ENCODE results near the gene CAMTA2. TPM values are rescaled to one million over a fixed set of nuclear protein-coding genes. Genes with fewer than 3 reads are reported as not detected.

The CAMTA2 gene
- total RNA-seq, 6 experiments from 2014 or later, result 48.9 to 60.8 (median 54.1) TPM

GRCh38 chr17:4999430-5000093 is 12.1 kb upstream of the CAMTA2 start:
- no peak for DNase-seq
- H3K4me1 Mint-ChIP-seq (ENCODE audit: low read depth), result peaks cover 23% of the 10 kb centered on the region
- peaks cover 23% of the 10 kb centered on the region for H3K36me3 Mint-ChIP-seq (ENCODE audit: low read depth)
- H3K27ac Mint-ChIP-seq, result peak overlapping the region; percentile 26; the same call in 1 of the 2 replicates
- no peak for TF ChIP-seq CTCF (IDR thresholded peaks at IDR 0.05)
- no peaks in the 10 kb centered on the region for H3K27me3 Mint-ChIP-seq (ENCODE audit: insufficient read depth)
- H3K4me3 Mint-ChIP-seq, result peak overlapping the region; percentile 88
- no peaks in the 10 kb centered on the region for H3K9me3 Mint-ChIP-seq

DNA sequence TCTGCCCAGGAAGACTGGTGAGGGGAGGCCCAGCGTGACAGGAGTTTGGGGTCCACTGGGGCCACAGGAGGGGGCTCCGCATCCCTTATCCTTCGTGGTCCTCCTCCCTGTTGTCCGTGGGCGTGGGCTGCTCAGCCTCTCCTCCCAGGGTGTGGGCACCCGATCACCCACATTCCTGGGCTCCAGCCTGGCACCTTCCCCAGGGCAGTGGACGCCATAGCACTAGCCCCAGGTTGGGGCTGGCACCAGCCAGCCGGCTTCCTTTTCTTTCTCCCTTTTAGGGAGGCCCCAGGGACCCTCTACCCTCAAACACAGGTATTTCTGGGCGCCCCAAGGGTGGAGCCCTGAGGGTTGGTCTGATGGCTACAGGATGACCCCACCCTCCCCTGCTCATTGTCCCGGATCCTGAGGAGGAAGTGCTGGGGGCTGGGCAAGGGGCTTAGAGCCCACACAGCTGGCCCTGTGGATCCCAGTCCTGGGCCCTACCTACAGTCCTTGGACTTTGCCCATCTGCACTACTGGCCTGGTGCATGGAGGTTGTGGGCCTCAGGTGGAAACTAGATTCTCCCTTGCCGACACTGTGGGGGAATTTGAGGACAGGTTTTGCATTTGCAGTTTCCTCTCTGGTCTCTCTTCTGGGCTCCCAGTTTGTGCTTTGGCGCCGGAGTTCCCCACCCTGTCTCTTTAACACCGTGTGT is 11.4 kb upstream of the CAMTA2 start:
- H3K4me3 Mint-ChIP-seq, result peak overlapping the region; percentile 88
- no peak for DNase-seq
- no peak for TF ChIP-seq CTCF (IDR thresholded peaks at IDR 0.05)
- 0 out of 2 replicates have a peak, but pooled peaks cover 2% of the 10 kb centered on the region for H3K27me3 Mint-ChIP-seq (ENCODE audit: insufficient read depth)
- peak overlapping the region; percentile 20 for H3K27ac Mint-ChIP-seq
- H3K9me3 Mint-ChIP-seq, result no peaks in the 10 kb centered on the region
- H3K4me1 Mint-ChIP-seq (ENCODE audit: low read depth), result peaks cover 23% of the 10 kb centered on the region
- peaks cover 17% of the 10 kb centered on the region for H3K36me3 Mint-ChIP-seq (ENCODE audit: low read depth)

DNA sequence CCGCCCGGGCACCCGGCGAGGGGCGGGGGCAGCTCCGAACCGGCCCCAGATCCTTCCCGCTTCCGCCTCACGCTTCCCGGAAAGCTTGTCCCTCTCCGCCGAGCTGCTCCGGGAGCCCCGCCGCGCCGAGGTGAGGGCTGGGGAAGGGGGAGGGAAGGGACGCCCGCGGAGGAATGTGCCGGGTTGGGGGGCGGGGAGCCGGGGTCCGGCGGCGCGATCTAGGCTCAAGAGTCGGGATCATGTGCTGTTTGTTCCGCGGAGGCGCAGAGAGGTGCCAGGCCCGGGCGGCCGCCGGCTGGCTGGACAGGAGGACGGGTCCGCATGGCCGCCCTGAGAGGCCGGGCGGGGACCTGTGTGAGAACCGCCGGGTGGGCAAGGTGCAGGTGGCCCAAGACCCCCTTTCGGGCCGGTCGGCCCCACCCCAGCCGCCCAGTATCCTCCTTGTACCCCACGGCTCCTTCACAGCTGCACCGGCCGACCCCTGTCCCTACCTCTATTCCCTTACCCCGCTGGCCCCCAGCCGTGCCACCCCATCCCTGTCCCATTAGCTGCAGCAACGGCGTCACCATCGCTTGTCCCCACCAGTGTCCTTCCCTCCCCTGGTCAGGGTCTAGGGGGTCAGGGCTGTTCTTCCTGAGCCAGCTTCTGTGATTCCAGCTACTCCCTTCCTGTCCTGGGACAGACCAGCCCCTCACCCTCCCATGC is 10.7 kb upstream of the CAMTA2 start:
- H3K4me3 Mint-ChIP-seq, result peak overlapping the region; percentile 88
- no peak for TF ChIP-seq CTCF (IDR thresholded peaks at IDR 0.05)
- DNase-seq, result no peak
- H3K27ac Mint-ChIP-seq, result peak overlapping the region; percentile 20
- 0 out of 2 replicates have a peak, but pooled peaks cover 2% of the 10 kb centered on the region for H3K27me3 Mint-ChIP-seq (ENCODE audit: insufficient read depth)
- H3K9me3 Mint-ChIP-seq, result no peaks in the 10 kb centered on the region
- H3K4me1 Mint-ChIP-seq (ENCODE audit: low read depth), result peaks cover 23% of the 10 kb centered on the region
- peaks cover 11% of the 10 kb centered on the region for H3K36me3 Mint-ChIP-seq (ENCODE audit: low read depth)

DNA sequence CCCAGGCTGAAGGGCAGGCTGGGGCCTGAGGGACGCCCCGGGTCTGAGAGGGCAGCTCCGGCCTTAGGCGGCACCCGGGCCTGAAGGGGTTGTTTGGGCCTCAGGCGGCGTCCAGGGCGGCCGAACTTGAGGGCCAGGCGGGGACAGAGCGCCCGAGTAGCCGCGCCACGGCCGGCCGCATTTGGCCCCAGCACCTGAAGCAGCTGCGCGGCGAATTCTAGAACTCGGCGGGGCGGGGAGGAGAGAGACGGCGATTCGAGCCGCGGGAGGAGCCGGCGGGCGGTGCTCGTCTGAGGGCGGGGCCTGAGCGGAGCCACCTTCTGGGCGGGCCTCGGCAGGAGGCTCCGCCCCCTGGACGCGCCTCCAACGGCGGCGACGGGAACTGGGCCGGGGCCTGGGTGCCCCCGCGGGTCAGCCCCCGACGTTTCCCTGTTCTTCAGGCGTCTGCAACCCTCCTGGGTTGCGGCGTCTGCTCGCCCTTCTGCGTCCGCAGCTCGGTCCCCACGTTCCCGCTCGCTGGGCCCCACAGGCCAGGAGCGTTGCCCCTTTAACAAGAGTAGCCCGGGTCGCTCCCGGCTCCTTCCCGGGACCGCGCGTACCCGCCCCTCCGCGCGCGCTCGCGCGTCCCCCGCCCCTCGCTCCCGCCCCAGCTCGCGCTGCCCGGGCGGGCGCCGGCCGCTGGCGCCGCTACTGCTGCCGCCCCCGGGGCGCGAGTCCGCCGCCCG is 10.0 kb upstream of the CAMTA2 start, which contains the start of the genes INCA1 and KIF1C:
INCA1 (minus strand) TSS at position 221 of the 725 bp plus-strand sequence. CDS start 3,085 bp downstream, outside the sequence.
KIF1C (plus strand) TSS at position 649 of the 725 bp plus-strand sequence. CDS start 2,297 bp downstream, outside the sequence.
- Mint-ChIP-seq H3K27ac (peak within 1 kb of the TSS; percentile 20), H3K36me3 (ENCODE audit: low read depth) (peaks cover 11% of the 10 kb centered on the region), H3K9me3 (no peaks in the 10 kb centered on the region), H3K27me3 (ENCODE audit: insufficient read depth) (0 out of 2 replicates have a peak, but pooled peaks cover 2% of the 10 kb centered on the region), H3K4me3 (peak within 1 kb of the TSS; percentile 88), H3K4me1 (ENCODE audit: low read depth) (peaks cover 23% of the 10 kb centered on the region)
- peak; percentile 18; the same call in 1 of the 2 replicates for TF ChIP-seq CTCF (IDR thresholded peaks at IDR 0.05)
- DNase-seq, result peak; percentile 81

GRCh38 chr17:4994081-4994595 is 6.7 kb upstream of the CAMTA2 start:
- no peaks in the 10 kb centered on the region for H3K9me3 Mint-ChIP-seq
- H3K4me1 Mint-ChIP-seq (ENCODE audit: low read depth), result peaks cover 18% of the 10 kb centered on the region
- peaks cover 2% of the 10 kb centered on the region; the same call in 1 of the 2 replicates for H3K27me3 Mint-ChIP-seq (ENCODE audit: insufficient read depth)

More at GRCh38 chr17:4994081-4994595, 6.7 kb upstream of the CAMTA2 start:
- Mint-ChIP-seq H3K36me3 (ENCODE audit: low read depth) (peaks cover 11% of the 10 kb centered on the region), H3K27ac (no peak overlapping the region), H3K4me3 (no peak overlapping the region)
- no peak for TF ChIP-seq CTCF (IDR thresholded peaks at IDR 0.05)
- no peak for DNase-seq
